Lower leg skin (tissue), 4 donors: ENCODE data around the gene RPL22. TPM values are rescaled to one million over a fixed set of nuclear protein-coding genes. Genes with fewer than 3 reads are reported as not detected.

Experiments used
- DNase-seq, 2 donors: peaks; one replicate each; pipeline ENCODE4 v3.0.0-alpha.2; 2019; ENCODE audit warnings: low spot score in 2 of 2
- H3K4me3 ChIP-seq: fragments of 200-600 bp; sonication (generic); 2 replicates; pipeline ENCODE4 v1.5.1; 2017; ENCODE audit warnings: mild to moderate bottlenecking, low read depth; ENCODE audit not compliant: poor library complexity, severe bottlenecking
- POLR2A ChIP-seq, 2 donors: fragments of 450-650 bp; IDR thresholded peaks; one replicate each; pipeline ENCODE4 v1.6.1; 2016 to 2017; ENCODE audit warnings: antibody characterized with exemption in 2 of 2, mild to moderate bottlenecking in 1 of 2, moderate library complexity in 1 of 2
- WGBS, 2 donors: methylation state at CpG; one replicate each; pipeline ENCODE4 v1.1.5; 2018; 5-methylcytosine and 5-hydroxymethylcytosine counted together
- intact Hi-C: fragments of 100-400 bp; cut with DNase I; formaldehyde crosslinking; loops from one replicate; pipeline ENCODE4 v1.15.0; 2023; ENCODE audit warnings: low total_unique reads
- total RNA-seq, 4 donors: library from RNA; depleted of rRNA; stranded (reverse); fragments of >200 nt; gene quantifications; one replicate each; pipeline ENCODE4 v1.1.0, GENCODE V29; 2016
- TF ChIP-seq, protein P1 (sequence below), 3 donors: fragments of 450-650 bp; IDR thresholded peaks; one replicate each; pipeline ENCODE4 v1.5.1; 2016; ENCODE audit warnings: antibody characterized with exemption in 3 of 3, mild to moderate bottlenecking in 3 of 3, moderate library complexity in 2 of 3

Gene RPL22
- total RNA-seq, 4 donors from 2014 or later = 122 to 216 (median 179) TPM

GRCh38 chr1:6198646-6199297 is 623 bp downstream of the RPL22 start:
- WGBS, 2 donors = 0 to 1% methylated on average over 24 to 28 of the region's 31 CpGs
- TF ChIP-seq, protein P1, sequence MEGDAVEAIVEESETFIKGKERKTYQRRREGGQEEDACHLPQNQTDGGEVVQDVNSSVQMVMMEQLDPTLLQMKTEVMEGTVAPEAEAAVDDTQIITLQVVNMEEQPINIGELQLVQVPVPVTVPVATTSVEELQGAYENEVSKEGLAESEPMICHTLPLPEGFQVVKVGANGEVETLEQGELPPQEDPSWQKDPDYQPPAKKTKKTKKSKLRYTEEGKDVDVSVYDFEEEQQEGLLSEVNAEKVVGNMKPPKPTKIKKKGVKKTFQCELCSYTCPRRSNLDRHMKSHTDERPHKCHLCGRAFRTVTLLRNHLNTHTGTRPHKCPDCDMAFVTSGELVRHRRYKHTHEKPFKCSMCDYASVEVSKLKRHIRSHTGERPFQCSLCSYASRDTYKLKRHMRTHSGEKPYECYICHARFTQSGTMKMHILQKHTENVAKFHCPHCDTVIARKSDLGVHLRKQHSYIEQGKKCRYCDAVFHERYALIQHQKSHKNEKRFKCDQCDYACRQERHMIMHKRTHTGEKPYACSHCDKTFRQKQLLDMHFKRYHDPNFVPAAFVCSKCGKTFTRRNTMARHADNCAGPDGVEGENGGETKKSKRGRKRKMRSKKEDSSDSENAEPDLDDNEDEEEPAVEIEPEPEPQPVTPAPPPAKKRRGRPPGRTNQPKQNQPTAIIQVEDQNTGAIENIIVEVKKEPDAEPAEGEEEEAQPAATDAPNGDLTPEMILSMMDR (IDR thresholded peaks at IDR 0.05) = no peak
- TF ChIP-seq POLR2A (IDR thresholded peaks at IDR 0.05) = no peak
- no peak for DNase-seq
- intact Hi-C loops = no loop called here
- peak overlapping the region; percentile 99 for H3K4me3 ChIP-seq

DNA sequence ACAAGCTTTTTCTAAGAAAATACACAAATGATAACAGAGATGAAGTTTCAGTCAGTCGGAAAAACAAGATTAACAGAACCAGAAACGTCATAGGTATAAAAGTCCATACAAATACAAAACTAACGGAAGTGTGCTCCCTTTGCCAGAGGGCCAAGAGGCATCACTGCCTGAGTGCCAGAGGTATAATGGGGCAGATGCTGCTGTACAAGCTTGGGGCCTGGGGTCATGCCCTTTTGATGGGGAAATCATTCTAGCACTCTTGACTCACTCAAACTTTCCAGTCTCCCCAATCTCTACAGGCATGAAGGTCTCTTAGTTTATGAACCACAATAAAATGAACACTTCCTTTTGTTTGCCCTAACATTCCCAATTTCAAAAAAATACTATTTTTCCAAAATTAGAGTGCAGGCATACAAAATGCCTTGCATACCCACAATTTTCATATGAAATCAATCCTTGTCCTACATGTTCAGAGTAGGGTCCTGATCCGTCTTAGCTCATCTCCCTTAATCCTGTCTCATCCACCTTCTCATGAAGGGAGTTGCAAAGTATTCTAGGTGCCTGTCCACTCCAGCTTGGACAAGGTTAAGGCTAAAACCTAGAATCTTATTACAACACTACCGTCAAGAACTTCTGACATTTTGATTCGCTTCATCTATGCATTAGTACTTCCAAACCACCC is 1.5 kb downstream of the RPL22 start:
- TF ChIP-seq, protein P1 (IDR thresholded peaks at IDR 0.05) = no peak
- no peak for TF ChIP-seq POLR2A (IDR thresholded peaks at IDR 0.05)
- intact Hi-C loops = no loop called here
- WGBS, 2 donors = 55 to 58% methylated on average over 6 of the region's 6 CpGs
- H3K4me3 ChIP-seq = no peak overlapping the region
- DNase-seq = no peak

GRCh38 chr1:6191968-6192367 is 7.4 kb downstream of the RPL22 start:
- 78 to 87% methylated on average over 1 of the region's 1 CpG for WGBS, 2 donors
- TF ChIP-seq POLR2A (IDR thresholded peaks at IDR 0.05) = no peak
- TF ChIP-seq, protein P1 (IDR thresholded peaks at IDR 0.05) = no peak

GRCh38 chr1:6188466-6188865 is 10.9 kb downstream of the RPL22 start:
- DNase-seq = no peak
- 71 to 78% methylated on average over 8 of the region's 8 CpGs for WGBS, 2 donors
- H3K4me3 ChIP-seq = no peak overlapping the region
- TF ChIP-seq, protein P1 (IDR thresholded peaks at IDR 0.05) = no peak
- no peak for TF ChIP-seq POLR2A (IDR thresholded peaks at IDR 0.05)
- intact Hi-C loops = loop anchor here (10.0 kb wide), 1 partner anchor 74 kb away; no protein-coding TSS in a partner anchor

More at GRCh38 chr1:6191968-6192367, 7.4 kb downstream of the RPL22 start:
- H3K4me3 ChIP-seq = no peak overlapping the region
- no peak for DNase-seq
- intact Hi-C loops = no loop called here

GRCh38 chr1:6185635-6186382 is 13.6 kb downstream of the RPL22 start:
- no peak for DNase-seq
- H3K4me3 ChIP-seq = no peak overlapping the region
- intact Hi-C loops = loop anchor here (10.0 kb wide), 1 partner anchor 71 kb away; no protein-coding TSS in a partner anchor
- TF ChIP-seq, protein P1 (IDR thresholded peaks at IDR 0.05) = no peak
- TF ChIP-seq POLR2A (IDR thresholded peaks at IDR 0.05) = no peak
- WGBS, 2 donors = 69 to 71% methylated on average over 10 of the region's 10 CpGs
